Ishikawa (cell line): Measurements from ENCODE around the gene NFATC4.

ENCODE experiments used
- CREB1 ChIP-seq: IDR thresholded peaks from 2 replicates; pipeline ENCODE4 v1.6.1; 2012; ENCODE audit warnings: low read depth
- EP300 ChIP-seq: IDR thresholded peaks from 2 replicates; pipeline ENCODE4 v1.6.1; 2012; ENCODE audit warnings: borderline replicate concordance
- TAF1 ChIP-seq: IDR thresholded peaks from 2 replicates; pipeline ENCODE4 v1.6.1; 2012; ENCODE audit warnings: low read depth, mild to moderate bottlenecking
- TCF12 ChIP-seq: IDR thresholded peaks from 2 replicates; pipeline ENCODE4 v1.6.1; 2012; ENCODE audit warnings: low read depth
- YY1 ChIP-seq: IDR thresholded peaks from 2 replicates; pipeline ENCODE4 v1.6.1; 2012; ENCODE audit warnings: low read depth

- TF ChIP-seq EP300 (no peak), YY1 (no peak), TAF1 (no peak), CREB1 (no peak), TCF12 (no peak)
Observed at GRCh38 chr14:24395609-24396582, 27.9 kb downstream of the NFATC4 start.
